Measurements from ENCODE around the gene CIRBP. TPM values are rescaled to one million over a fixed set of nuclear protein-coding genes. Genes with fewer than 3 reads are reported as not detected.
A peak's percentile ranks its signal among the peaks of the same experiment; 100 is the strongest.

The CIRBP gene
- total and polyA plus RNA-seq, 2 of the 13 experiments (the other 11 are each of a cell fraction or from before 2014, with no cell fraction given) = 133 to 140 TPM

- peak; percentile 79 for TF ChIP-seq POLR2AphosphoS2 (IDR thresholded peaks at IDR 0.05; ENCODE audit: low read depth, low read length)
- TF ChIP-seq, protein P1, sequence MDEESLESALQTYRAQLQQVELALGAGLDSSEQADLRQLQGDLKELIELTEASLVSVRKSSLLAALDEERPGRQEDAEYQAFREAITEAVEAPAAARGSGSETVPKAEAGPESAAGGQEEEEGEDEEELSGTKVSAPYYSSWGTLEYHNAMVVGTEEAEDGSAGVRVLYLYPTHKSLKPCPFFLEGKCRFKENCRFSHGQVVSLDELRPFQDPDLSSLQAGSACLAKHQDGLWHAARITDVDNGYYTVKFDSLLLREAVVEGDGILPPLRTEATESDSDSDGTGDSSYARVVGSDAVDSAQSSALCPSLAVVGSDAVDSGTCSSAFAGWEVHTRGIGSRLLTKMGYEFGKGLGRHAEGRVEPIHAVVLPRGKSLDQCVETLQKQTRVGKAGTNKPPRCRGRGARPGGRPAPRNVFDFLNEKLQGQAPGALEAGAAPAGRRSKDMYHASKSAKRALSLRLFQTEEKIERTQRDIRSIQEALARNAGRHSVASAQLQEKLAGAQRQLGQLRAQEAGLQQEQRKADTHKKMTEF (CRISPR knock-in tag; IDR thresholded peaks at IDR 0.05) = peak; percentile 58
- TF ChIP-seq NFKBIZ (CRISPR knock-in tag; IDR thresholded peaks at IDR 0.05) = peak; percentile 81; the same call in 1 of the 2 replicates
- TF ChIP-seq, protein P2, sequence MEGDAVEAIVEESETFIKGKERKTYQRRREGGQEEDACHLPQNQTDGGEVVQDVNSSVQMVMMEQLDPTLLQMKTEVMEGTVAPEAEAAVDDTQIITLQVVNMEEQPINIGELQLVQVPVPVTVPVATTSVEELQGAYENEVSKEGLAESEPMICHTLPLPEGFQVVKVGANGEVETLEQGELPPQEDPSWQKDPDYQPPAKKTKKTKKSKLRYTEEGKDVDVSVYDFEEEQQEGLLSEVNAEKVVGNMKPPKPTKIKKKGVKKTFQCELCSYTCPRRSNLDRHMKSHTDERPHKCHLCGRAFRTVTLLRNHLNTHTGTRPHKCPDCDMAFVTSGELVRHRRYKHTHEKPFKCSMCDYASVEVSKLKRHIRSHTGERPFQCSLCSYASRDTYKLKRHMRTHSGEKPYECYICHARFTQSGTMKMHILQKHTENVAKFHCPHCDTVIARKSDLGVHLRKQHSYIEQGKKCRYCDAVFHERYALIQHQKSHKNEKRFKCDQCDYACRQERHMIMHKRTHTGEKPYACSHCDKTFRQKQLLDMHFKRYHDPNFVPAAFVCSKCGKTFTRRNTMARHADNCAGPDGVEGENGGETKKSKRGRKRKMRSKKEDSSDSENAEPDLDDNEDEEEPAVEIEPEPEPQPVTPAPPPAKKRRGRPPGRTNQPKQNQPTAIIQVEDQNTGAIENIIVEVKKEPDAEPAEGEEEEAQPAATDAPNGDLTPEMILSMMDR (CRISPR knock-in tag; IDR thresholded peaks at IDR 0.05) = peak; percentile 80
- 0 out of 2 replicates have a peak, but pooled peaks have one; percentile 28 for TF ChIP-seq ARHGAP35 (CRISPR knock-in tag; IDR thresholded peaks at IDR 0.05; ENCODE audit: borderline replicate concordance)
- TF ChIP-seq SMYD3 (CRISPR knock-in tag; IDR thresholded peaks at IDR 0.05) = 0 out of 2 replicates have a peak, but pooled peaks have one; percentile 32
- TF ChIP-seq RNF2 (conservative IDR thresholded peaks at IDR 0.05; ENCODE audit: low read depth) = no peak
- TF ChIP-seq ZNF720 (CRISPR knock-in tag; IDR thresholded peaks at IDR 0.05) = no peak
- no peak for TF ChIP-seq YY1 (IDR thresholded peaks at IDR 0.05; ENCODE audit: insufficient read depth, insufficient replicate concordance, low read depth, low read length)
- TF ChIP-seq POGZ (CRISPR knock-in tag; IDR thresholded peaks at IDR 0.05) = peak; percentile 30; the same call in 1 of the 2 replicates
- TF ChIP-seq KAT7 (CRISPR knock-in tag; IDR thresholded peaks at IDR 0.05; ENCODE audit: borderline replicate concordance) = no peak
- TF ChIP-seq, protein P3, sequence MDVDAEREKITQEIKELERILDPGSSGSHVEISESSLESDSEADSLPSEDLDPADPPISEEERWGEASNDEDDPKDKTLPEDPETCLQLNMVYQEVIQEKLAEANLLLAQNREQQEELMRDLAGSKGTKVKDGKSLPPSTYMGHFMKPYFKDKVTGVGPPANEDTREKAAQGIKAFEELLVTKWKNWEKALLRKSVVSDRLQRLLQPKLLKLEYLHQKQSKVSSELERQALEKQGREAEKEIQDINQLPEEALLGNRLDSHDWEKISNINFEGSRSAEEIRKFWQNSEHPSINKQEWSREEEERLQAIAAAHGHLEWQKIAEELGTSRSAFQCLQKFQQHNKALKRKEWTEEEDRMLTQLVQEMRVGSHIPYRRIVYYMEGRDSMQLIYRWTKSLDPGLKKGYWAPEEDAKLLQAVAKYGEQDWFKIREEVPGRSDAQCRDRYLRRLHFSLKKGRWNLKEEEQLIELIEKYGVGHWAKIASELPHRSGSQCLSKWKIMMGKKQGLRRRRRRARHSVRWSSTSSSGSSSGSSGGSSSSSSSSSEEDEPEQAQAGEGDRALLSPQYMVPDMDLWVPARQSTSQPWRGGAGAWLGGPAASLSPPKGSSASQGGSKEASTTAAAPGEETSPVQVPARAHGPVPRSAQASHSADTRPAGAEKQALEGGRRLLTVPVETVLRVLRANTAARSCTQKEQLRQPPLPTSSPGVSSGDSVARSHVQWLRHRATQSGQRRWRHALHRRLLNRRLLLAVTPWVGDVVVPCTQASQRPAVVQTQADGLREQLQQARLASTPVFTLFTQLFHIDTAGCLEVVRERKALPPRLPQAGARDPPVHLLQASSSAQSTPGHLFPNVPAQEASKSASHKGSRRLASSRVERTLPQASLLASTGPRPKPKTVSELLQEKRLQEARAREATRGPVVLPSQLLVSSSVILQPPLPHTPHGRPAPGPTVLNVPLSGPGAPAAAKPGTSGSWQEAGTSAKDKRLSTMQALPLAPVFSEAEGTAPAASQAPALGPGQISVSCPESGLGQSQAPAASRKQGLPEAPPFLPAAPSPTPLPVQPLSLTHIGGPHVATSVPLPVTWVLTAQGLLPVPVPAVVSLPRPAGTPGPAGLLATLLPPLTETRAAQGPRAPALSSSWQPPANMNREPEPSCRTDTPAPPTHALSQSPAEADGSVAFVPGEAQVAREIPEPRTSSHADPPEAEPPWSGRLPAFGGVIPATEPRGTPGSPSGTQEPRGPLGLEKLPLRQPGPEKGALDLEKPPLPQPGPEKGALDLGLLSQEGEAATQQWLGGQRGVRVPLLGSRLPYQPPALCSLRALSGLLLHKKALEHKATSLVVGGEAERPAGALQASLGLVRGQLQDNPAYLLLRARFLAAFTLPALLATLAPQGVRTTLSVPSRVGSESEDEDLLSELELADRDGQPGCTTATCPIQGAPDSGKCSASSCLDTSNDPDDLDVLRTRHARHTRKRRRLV (CRISPR knock-in tag; IDR thresholded peaks at IDR 0.05) = peak; percentile 49; the same call in 1 of the 2 replicates
- TF ChIP-seq CCDC6 (CRISPR knock-in tag; IDR thresholded peaks at IDR 0.05) = peak; percentile 80; the same call in 1 of the 2 replicates
- no peak for TF ChIP-seq REST (IDR thresholded peaks at IDR 0.05; ENCODE audit: borderline replicate concordance in 1 of 2, low read depth in 1 of 2, low read length in 2 of 2)
- no peak for TF ChIP-seq ZNF33B (CRISPR knock-in tag; IDR thresholded peaks at IDR 0.05)
These were observed 20.9 kb upstream of the CIRBP start, which contains the start of gene MIDN (continued) for GRCh38 chr19:1248139-1248785.

All from HepG2 (cell line).